Cardiac muscle cell (in vitro differentiated cells and primary cell): Measurements from ENCODE around the gene CRIM1. TPM values are rescaled to one million over a fixed set of nuclear protein-coding genes. Genes with fewer than 3 reads are reported as not detected.

Experiments
- DNase-seq, 2 donors: peaks; one replicate each; pipeline versions ENCODE4 v3.0.0 to v3.0.0-alpha.2; 2010 to 2017; ENCODE audit warnings: low read depth in 1 of 2, low spot score in 1 of 2
- H3K27ac ChIP-seq: fragments of 200-600 bp; sonication (generic); 2 replicates; pipeline ENCODE4 v1.5.1; 2016
- H3K27me3 ChIP-seq: fragments of 200-600 bp; sonication (generic); 2 replicates; pipeline ENCODE4 v1.6.0; 2016; ENCODE audit warnings: control low read depth
- H3K36me3 ChIP-seq: fragments of 200-600 bp; sonication (generic); 2 replicates; pipeline ENCODE4 v1.5.1; 2016; ENCODE audit warnings: control low read depth
- H3K4me1 ChIP-seq: fragments of 200-600 bp; sonication (generic); 2 replicates; pipeline ENCODE4 v1.8.1; 2017; ENCODE audit warnings: low read depth, mild to moderate bottlenecking, mixed run types
- H3K4me3 ChIP-seq: fragments of 200-600 bp; sonication (generic); 2 replicates; pipeline ENCODE4 v1.5.1; 2016; ENCODE audit warnings: mild to moderate bottlenecking
- H3K9me3 ChIP-seq: fragments of 200-600 bp; sonication (generic); 2 replicates; pipeline ENCODE4 v1.5.1; 2017; ENCODE audit warnings: low read depth, mild to moderate bottlenecking, control low read depth
- polyA plus RNA-seq: library from polyadenylated mRNA; unstranded; fragments of >200 nt; fragmentation: Nextera tagmentation; extraction: Ambion mirVana; gene quantifications from 2 replicates; pipeline ENCODE4 v1.2.1, GENCODE V29; 2016
- total RNA-seq: library from RNA; depleted of rRNA; stranded (reverse); fragments of >200 nt; gene quantifications from 2 replicates; pipeline ENCODE4 v1.2.3, GENCODE V29; 2016
- TF ChIP-seq, protein P1 (sequence below): IDR thresholded peaks from 2 replicates; pipeline ENCODE4 v1.5.1; 2012; ENCODE audit warnings: low read depth, mild to moderate bottlenecking, low read length

The CRIM1 gene
- total and polyA plus RNA-seq, 2 experiments from 2014 or later: 2.4 to 5.4 TPM

GRCh38 chr2:36409335-36409734 lies 53.8 kb downstream of the CRIM1 start:
- H3K4me3 ChIP-seq: no peak overlapping the region
- no peak for DNase-seq
- H3K9me3 ChIP-seq: no peaks in the 10 kb centered on the region
- no peak overlapping the region for H3K27ac ChIP-seq
- TF ChIP-seq, protein P1, sequence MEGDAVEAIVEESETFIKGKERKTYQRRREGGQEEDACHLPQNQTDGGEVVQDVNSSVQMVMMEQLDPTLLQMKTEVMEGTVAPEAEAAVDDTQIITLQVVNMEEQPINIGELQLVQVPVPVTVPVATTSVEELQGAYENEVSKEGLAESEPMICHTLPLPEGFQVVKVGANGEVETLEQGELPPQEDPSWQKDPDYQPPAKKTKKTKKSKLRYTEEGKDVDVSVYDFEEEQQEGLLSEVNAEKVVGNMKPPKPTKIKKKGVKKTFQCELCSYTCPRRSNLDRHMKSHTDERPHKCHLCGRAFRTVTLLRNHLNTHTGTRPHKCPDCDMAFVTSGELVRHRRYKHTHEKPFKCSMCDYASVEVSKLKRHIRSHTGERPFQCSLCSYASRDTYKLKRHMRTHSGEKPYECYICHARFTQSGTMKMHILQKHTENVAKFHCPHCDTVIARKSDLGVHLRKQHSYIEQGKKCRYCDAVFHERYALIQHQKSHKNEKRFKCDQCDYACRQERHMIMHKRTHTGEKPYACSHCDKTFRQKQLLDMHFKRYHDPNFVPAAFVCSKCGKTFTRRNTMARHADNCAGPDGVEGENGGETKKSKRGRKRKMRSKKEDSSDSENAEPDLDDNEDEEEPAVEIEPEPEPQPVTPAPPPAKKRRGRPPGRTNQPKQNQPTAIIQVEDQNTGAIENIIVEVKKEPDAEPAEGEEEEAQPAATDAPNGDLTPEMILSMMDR: no peak
- H3K4me1 ChIP-seq: no peaks in the 10 kb centered on the region
- H3K27me3 ChIP-seq: no peaks in the 10 kb centered on the region
- H3K36me3 ChIP-seq: no peaks in the 10 kb centered on the region

DNA sequence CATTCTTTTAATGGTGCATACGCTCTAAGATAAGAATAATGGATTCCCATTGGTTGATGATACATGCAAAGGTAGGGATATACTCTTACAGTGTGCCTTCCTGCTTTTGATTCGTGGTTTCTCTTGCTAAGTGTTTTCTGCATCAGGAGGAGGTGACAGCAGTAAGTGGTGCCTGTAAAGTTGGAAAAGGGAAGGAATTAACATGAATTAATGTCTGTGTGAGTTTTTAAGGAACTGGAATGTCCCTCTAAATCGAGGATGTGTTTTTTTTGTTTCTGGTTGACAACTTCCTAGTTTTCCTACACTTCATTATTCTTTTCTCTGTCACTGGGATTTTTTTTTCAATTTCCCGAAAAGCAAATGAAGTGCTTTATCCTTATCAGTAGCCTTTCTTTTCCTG lies 54.4 kb downstream of the CRIM1 start:
- no peak overlapping the region for H3K4me3 ChIP-seq
- TF ChIP-seq, protein P1: no peak
- H3K9me3 ChIP-seq: no peaks in the 10 kb centered on the region
- no peaks in the 10 kb centered on the region for H3K36me3 ChIP-seq
- no peaks in the 10 kb centered on the region for H3K4me1 ChIP-seq
- H3K27me3 ChIP-seq: no peaks in the 10 kb centered on the region
- H3K27ac ChIP-seq: no peak overlapping the region
- no peak for DNase-seq

GRCh38 chr2:36410681-36411080 lies 55.1 kb downstream of the CRIM1 start:
- no peaks in the 10 kb centered on the region for H3K36me3 ChIP-seq
- H3K9me3 ChIP-seq: no peaks in the 10 kb centered on the region
- H3K4me3 ChIP-seq: no peak overlapping the region
- DNase-seq: no peak
- H3K27ac ChIP-seq: no peak overlapping the region
- TF ChIP-seq, protein P1: no peak
- no peaks in the 10 kb centered on the region for H3K4me1 ChIP-seq
- H3K27me3 ChIP-seq: no peaks in the 10 kb centered on the region

- no peak overlapping the region for H3K4me3 ChIP-seq
- H3K27me3 ChIP-seq: no peaks in the 10 kb centered on the region
- TF ChIP-seq, protein P1: peak; percentile 5
- no peaks in the 10 kb centered on the region for H3K4me1 ChIP-seq
- H3K27ac ChIP-seq: no peak overlapping the region
- DNase-seq: no peak
- no peaks in the 10 kb centered on the region for H3K9me3 ChIP-seq
- H3K36me3 ChIP-seq: no peaks in the 10 kb centered on the region
These were observed 56.4 kb downstream of the CRIM1 start for GRCh38 chr2:36411962-36412444.

DNA sequence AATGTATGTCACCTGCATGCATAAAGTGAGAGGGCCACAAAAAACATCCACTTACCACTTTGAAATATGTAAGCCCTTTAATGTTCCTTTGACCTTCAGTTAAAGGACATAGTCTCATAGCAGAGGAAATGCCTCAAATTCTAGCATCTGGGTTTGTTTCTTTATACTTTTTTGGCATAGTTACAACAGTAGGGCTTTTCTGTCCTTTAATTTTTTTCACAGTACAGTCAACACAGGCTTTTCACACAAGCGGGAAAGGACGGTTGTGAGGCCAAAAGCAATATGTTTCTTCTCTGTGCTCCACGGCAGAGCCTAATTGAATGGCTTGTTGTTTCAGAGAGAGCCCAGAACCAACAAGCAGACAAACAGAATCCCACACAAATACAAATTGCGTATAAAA lies 57.6 kb downstream of the CRIM1 start:
- H3K27me3 ChIP-seq: no peaks in the 10 kb centered on the region
- DNase-seq: peak in 1 of 2 donors; percentile 64
- no peaks in the 10 kb centered on the region for H3K9me3 ChIP-seq
- H3K4me1 ChIP-seq: no peaks in the 10 kb centered on the region
- TF ChIP-seq, protein P1: no peak
- H3K4me3 ChIP-seq: no peak overlapping the region
- no peak overlapping the region for H3K27ac ChIP-seq
- no peaks in the 10 kb centered on the region for H3K36me3 ChIP-seq

- Histone ChIP-seq H3K4me1 (no peaks in the 10 kb centered on the region), H3K9me3 (no peaks in the 10 kb centered on the region), H3K4me3 (no peak overlapping the region), H3K27ac (no peak overlapping the region), H3K27me3 (no peaks in the 10 kb centered on the region), H3K36me3 (no peaks in the 10 kb centered on the region)
- DNase-seq: no peak
- TF ChIP-seq, protein P1: no peak
These were observed 58.7 kb downstream of the CRIM1 start for GRCh38 chr2:36414307-36414706.
